Activated naive CD8-positive, alpha-beta T cell (primary cell): ENCODE measurements around the gene EMILIN3.

Experiments
- H3K27ac Mint-ChIP-seq: one replicate; pipeline ENCODE4 v1.8.0; 2021; ENCODE audit warnings: mixed read lengths
- H3K27me3 Mint-ChIP-seq: one replicate; pipeline ENCODE4 v1.8.0; 2021; ENCODE audit warnings: mixed read lengths
- H3K36me3 Mint-ChIP-seq: one replicate; pipeline ENCODE4 v1.8.0; 2021; ENCODE audit warnings: mixed read lengths
- H3K4me1 Mint-ChIP-seq: one replicate; pipeline ENCODE4 v1.8.0; 2021; ENCODE audit warnings: low read depth, mixed read lengths
- H3K4me3 Mint-ChIP-seq: one replicate; pipeline ENCODE4 v1.8.0; 2021; ENCODE audit warnings: mild to moderate bottlenecking, mixed read lengths
- H3K9me3 Mint-ChIP-seq: one replicate; pipeline ENCODE4 v1.8.0; 2021; ENCODE audit warnings: low read depth, mixed read lengths

Gene EMILIN3

DNA sequence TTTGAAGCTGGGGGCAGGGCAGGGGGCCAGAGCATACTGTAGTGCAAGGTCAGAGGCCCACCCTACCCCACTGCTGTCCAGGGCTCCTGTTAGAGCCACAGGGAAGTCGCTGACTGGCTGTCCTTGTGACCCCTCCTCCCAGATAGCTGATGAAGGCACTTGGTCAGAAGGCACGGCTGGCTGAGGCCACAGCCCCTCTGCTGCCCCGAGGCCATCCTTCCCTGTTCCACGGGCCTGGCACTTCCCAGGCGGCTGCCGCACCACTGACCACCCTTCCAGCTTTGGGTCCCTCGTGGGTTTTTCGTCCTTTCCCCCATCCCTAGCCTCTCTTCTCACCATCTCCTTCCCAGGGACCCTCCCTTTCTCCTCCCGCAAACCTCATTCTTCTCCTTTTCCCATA, 9.2 kb upstream of the EMILIN3 start:
- Mint-ChIP-seq H3K36me3 (peaks cover 2% of the 10 kb centered on the region), H3K9me3 (peaks cover 5% of the 10 kb centered on the region), H3K27ac (no peak overlapping the region), H3K4me3 (no peak overlapping the region), H3K27me3 (peaks cover 14% of the 10 kb centered on the region), H3K4me1 (no peaks in the 10 kb centered on the region)

- H3K4me1 Mint-ChIP-seq, result no peaks in the 10 kb centered on the region
- H3K36me3 Mint-ChIP-seq, result peaks cover 2% of the 10 kb centered on the region
Observed at GRCh38 chr20:41373931-41374920, 7.6 kb upstream of the EMILIN3 start.

DNA sequence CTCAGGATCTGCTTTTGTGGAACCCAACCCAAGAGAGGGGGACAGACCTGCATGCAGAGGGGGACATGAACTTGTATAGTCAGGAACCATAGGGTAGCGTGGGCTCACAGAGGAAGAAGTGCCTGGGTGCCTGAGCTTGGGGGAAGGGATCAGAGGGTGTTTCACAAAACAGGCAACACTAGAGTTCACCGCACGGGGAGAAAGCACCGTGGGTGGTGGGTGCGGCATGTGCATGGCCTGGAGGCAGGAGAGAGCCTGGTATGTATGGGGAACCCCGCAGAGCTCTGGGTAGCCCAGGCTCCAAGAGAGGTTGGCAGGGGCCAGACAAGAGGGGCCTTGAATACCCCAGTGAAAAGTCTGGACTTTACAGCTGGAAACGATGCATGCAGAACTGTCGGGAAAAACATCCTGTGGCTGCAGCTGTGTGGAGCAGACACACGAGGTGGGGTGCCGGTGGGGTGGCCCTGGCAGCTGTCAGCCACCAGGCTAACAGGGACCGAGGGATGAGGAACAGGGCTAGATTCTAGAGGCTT, 6.7 kb upstream of the EMILIN3 start:
- Mint-ChIP-seq H3K4me3 (no peak overlapping the region), H3K27ac (no peak overlapping the region), H3K27me3 (peaks cover 23% of the 10 kb centered on the region), H3K36me3 (peaks cover 2% of the 10 kb centered on the region), H3K9me3 (peaks cover 5% of the 10 kb centered on the region), H3K4me1 (no peaks in the 10 kb centered on the region)

More at GRCh38 chr20:41373931-41374920, 7.6 kb upstream of the EMILIN3 start:
- Mint-ChIP-seq H3K27ac (no peak overlapping the region), H3K27me3 (peaks cover 20% of the 10 kb centered on the region), H3K4me3 (no peak overlapping the region), H3K9me3 (peaks cover 5% of the 10 kb centered on the region)

- Mint-ChIP-seq H3K4me1 (peaks cover 5% of the 10 kb centered on the region), H3K27ac (no peak overlapping the region), H3K36me3 (peaks cover 2% of the 10 kb centered on the region), H3K27me3 (peaks cover 23% of the 10 kb centered on the region), H3K4me3 (no peak overlapping the region), H3K9me3 (peaks cover 5% of the 10 kb centered on the region)
Observed at GRCh38 chr20:41371371-41371770, 4.8 kb upstream of the EMILIN3 start.

DNA sequence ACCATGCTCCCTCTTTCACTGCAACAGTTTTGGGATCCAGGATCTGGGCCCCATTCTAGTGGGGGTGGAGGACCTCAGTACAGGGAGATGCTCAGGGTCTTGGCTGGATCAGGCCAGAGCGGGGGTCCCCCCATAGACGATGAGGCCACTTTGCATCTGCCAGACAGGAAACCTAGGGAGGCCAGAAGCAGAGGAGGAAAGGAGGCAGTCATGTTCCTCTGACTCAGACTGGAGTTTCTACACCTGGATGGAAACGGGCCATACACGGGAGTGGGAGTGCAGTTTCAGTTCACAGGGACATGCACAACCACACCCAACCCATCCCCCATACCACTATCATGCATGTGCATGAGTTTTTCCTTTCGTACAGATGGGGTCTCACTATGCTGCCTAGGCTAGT, 3.6 kb upstream of the EMILIN3 start:
- Mint-ChIP-seq H3K4me1 (peaks cover 8% of the 10 kb centered on the region), H3K27me3 (peaks cover 26% of the 10 kb centered on the region), H3K9me3 (peaks cover 5% of the 10 kb centered on the region), H3K27ac (no peak overlapping the region), H3K36me3 (peaks cover 2% of the 10 kb centered on the region), H3K4me3 (no peak overlapping the region)

DNA sequence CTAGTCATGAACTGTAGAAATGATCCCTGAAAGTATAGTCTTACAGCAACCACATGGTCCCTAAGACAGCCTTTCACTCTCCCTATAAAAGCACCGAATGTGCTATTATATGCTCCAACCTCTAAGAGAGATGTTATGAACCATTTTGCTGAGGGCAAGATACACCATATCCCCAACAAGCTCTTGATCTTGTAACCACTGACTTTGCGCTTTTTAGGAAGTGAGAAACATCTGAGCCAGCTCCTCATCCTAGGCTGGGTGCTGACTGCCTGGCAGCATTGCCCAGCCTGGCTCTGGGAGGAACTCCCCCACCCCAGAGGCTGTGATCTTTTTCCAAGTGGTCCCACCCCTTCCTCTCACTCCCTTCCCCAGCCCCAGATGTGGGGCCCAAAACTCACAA, 3.1 kb upstream of the EMILIN3 start:
- Mint-ChIP-seq H3K36me3 (peaks cover 2% of the 10 kb centered on the region), H3K4me1 (peaks cover 8% of the 10 kb centered on the region), H3K9me3 (peaks cover 5% of the 10 kb centered on the region), H3K27ac (no peak overlapping the region), H3K27me3 (peaks cover 30% of the 10 kb centered on the region), H3K4me3 (no peak overlapping the region)

GRCh38 chr20:41367956-41368355, 1.3 kb upstream of the EMILIN3 start:
- no peak overlapping the region for H3K27ac Mint-ChIP-seq
- peaks cover 28% of the 10 kb centered on the region for H3K27me3 Mint-ChIP-seq
- H3K4me3 Mint-ChIP-seq, result no peak overlapping the region
- peaks cover 2% of the 10 kb centered on the region for H3K36me3 Mint-ChIP-seq
- H3K4me1 Mint-ChIP-seq, result peaks cover 8% of the 10 kb centered on the region
- H3K9me3 Mint-ChIP-seq, result peaks cover 5% of the 10 kb centered on the region

- Mint-ChIP-seq H3K9me3 (peaks cover 5% of the 10 kb centered on the region), H3K27ac (no peak overlapping the region), H3K27me3 (peaks cover 28% of the 10 kb centered on the region), H3K4me1 (peaks cover 8% of the 10 kb centered on the region), H3K4me3 (peak overlapping the region; percentile 72), H3K36me3 (peaks cover 2% of the 10 kb centered on the region)
Observed at GRCh38 chr20:41367393-41367695, 726 bp upstream of the EMILIN3 start.

GRCh38 chr20:41365777-41366545, 657 bp downstream of the EMILIN3 start:
- Mint-ChIP-seq H3K27me3 (peaks cover 25% of the 10 kb centered on the region), H3K4me1 (peaks cover 8% of the 10 kb centered on the region), H3K36me3 (no peaks in the 10 kb centered on the region), H3K4me3 (peak overlapping the region; percentile 46), H3K27ac (no peak overlapping the region), H3K9me3 (no peaks in the 10 kb centered on the region)

DNA sequence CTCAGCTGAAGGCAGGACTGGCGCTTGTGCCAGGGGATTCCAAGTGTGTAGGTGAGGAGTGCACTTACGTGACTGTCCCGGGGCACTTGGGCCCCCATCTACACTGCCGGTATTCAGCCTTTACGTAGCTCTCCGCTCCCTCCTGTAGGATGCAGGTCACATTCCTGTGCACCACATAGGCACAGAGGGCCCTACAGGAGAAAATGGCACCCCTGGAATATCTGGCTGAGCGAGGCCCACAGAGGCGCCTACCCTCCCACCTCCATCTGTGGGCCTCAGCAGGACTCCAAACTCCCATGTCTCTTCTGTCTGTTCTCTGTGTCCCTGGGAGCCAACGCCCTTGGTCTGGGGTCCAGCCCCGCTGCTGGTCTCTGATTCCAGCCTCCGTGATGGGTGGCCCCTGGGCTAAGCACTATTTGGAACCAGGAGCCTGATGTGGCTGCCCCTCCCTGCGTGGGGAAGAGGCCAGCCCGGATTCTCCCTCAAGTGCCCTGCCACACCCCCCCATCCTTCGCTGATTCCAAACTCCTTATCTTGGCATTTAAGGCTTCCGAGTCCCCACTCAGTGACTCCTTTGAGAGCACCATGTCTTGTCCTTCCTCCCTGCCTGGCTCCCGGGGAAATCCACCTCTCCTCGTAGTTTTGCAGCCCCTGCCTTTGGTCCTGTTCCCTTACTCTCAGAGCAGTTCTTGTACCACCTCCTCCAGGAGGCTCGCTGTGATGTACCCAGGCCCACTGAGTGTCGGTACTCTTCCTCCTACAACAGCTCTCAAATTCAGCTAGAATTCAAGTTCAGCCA, 1.5 kb downstream of the EMILIN3 start:
- peak overlapping the region; percentile 46 for H3K4me3 Mint-ChIP-seq
- H3K9me3 Mint-ChIP-seq, result no peaks in the 10 kb centered on the region
- H3K27ac Mint-ChIP-seq, result no peak overlapping the region
- peaks cover 8% of the 10 kb centered on the region for H3K4me1 Mint-ChIP-seq
- no peaks in the 10 kb centered on the region for H3K36me3 Mint-ChIP-seq
- peaks cover 25% of the 10 kb centered on the region for H3K27me3 Mint-ChIP-seq

GRCh38 chr20:41364236-41364855, 2.3 kb downstream of the EMILIN3 start:
- Mint-ChIP-seq H3K9me3 (no peaks in the 10 kb centered on the region), H3K4me3 (no peak overlapping the region), H3K27me3 (peaks cover 21% of the 10 kb centered on the region), H3K36me3 (no peaks in the 10 kb centered on the region), H3K4me1 (peaks cover 8% of the 10 kb centered on the region), H3K27ac (no peak overlapping the region)

GRCh38 chr20:41363601-41364000, 3.0 kb downstream of the EMILIN3 start:
- peaks cover 16% of the 10 kb centered on the region for H3K27me3 Mint-ChIP-seq
- no peaks in the 10 kb centered on the region for H3K36me3 Mint-ChIP-seq
- peaks cover 8% of the 10 kb centered on the region for H3K4me1 Mint-ChIP-seq
- no peak overlapping the region for H3K27ac Mint-ChIP-seq
- no peak overlapping the region for H3K4me3 Mint-ChIP-seq
- H3K9me3 Mint-ChIP-seq, result no peaks in the 10 kb centered on the region

- no peaks in the 10 kb centered on the region for H3K36me3 Mint-ChIP-seq
- peaks cover 16% of the 10 kb centered on the region for H3K27me3 Mint-ChIP-seq
- H3K9me3 Mint-ChIP-seq, result no peaks in the 10 kb centered on the region
- no peak overlapping the region for H3K27ac Mint-ChIP-seq
- H3K4me1 Mint-ChIP-seq, result peaks cover 8% of the 10 kb centered on the region
- H3K4me3 Mint-ChIP-seq, result no peak overlapping the region
Observed at GRCh38 chr20:41362748-41363140, 3.9 kb downstream of the EMILIN3 start.
